HepG2 (cell line): ENCODE measurements around the gene GPR17. TPM values are rescaled to one million over a fixed set of nuclear protein-coding genes. Genes with fewer than 3 reads are reported as not detected.

Source experiments
- AGO2 ChIP-seq: fragments of 200-400 bp; formaldehyde crosslinking; optimal IDR thresholded peaks from 2 replicates; pipeline ENCODE3; 2017; ENCODE audit warnings: mild to moderate bottlenecking, low read depth, low read length, moderate library complexity
- CSRNP1 ChIP-seq: sonication (generic); formaldehyde crosslinking; IDR thresholded peaks from 2 replicates; pipeline ENCODE4 v1.8.1; 2023; ENCODE audit warnings: mild to moderate bottlenecking, missing genetic modification reagents
- E2F2 ChIP-seq: sonication (generic); formaldehyde crosslinking; IDR thresholded peaks from 2 replicates; pipeline ENCODE4 v1.4.0; 2020; ENCODE audit warnings: missing genetic modification reagents, borderline replicate concordance
- HIC2 ChIP-seq: sonication (generic); formaldehyde crosslinking; IDR thresholded peaks from 2 replicates; pipeline ENCODE4 v1.9.0; 2022; ENCODE audit warnings: low read depth, missing genetic modification reagents
- JDP2 ChIP-seq: sonication (generic); formaldehyde crosslinking; IDR thresholded peaks from 2 replicates; pipeline ENCODE4 v1.8.1; 2022; ENCODE audit warnings: missing genetic modification reagents, borderline replicate concordance
- JUNB ChIP-seq: sonication (generic); formaldehyde crosslinking; IDR thresholded peaks from 2 replicates; pipeline ENCODE4 v1.8.0; 2022; ENCODE audit warnings: missing genetic modification reagents, mild to moderate bottlenecking, borderline replicate concordance
- MEIS1 ChIP-seq: sonication (generic); formaldehyde crosslinking; IDR thresholded peaks from 2 replicates; pipeline ENCODE4 v1.9.0; 2021; ENCODE audit warnings: mild to moderate bottlenecking, missing genetic modification reagents, moderate library complexity, borderline replicate concordance
- ONECUT2 ChIP-seq: sonication (generic); formaldehyde crosslinking; IDR thresholded peaks from 2 replicates; pipeline ENCODE4 v1.4.0; 2020; ENCODE audit warnings: missing genetic modification reagents
- PAWR ChIP-seq: sonication (generic); formaldehyde crosslinking; IDR thresholded peaks from 2 replicates; pipeline ENCODE4 v1.4.0; 2020; ENCODE audit warnings: missing genetic modification reagents, mild to moderate bottlenecking, borderline replicate concordance
- PRDM10 ChIP-seq: sonication (generic); formaldehyde crosslinking; IDR thresholded peaks from 2 replicates; pipeline ENCODE4 v1.4.0; 2020; ENCODE audit warnings: low read depth, missing genetic modification reagents
- SP5 ChIP-seq: IDR thresholded peaks from 2 replicates; pipeline ENCODE4 v1.6.1; 2016; ENCODE audit warnings: low read depth, borderline replicate concordance
- U2AF1 ChIP-seq: fragments of 200-400 bp; formaldehyde crosslinking; optimal IDR thresholded peaks from 2 replicates; pipeline ENCODE3; 2017; ENCODE audit warnings: mild to moderate bottlenecking, low read depth, low read length
- ZFP1 ChIP-seq: IDR thresholded peaks from 2 replicates; pipeline ENCODE4 v1.6.1; 2016
- ZNF10 ChIP-seq: sonication (generic); formaldehyde crosslinking; IDR thresholded peaks from 2 replicates; pipeline ENCODE4 v1.4.0; 2020; ENCODE audit warnings: mild to moderate bottlenecking, low read depth, missing genetic modification reagents, borderline replicate concordance
- ZNF589 ChIP-seq: sonication (generic); formaldehyde crosslinking; conservative IDR thresholded peaks from 2 replicates; pipeline ENCODE4 v1.8.0; 2022; ENCODE audit warnings: mild to moderate bottlenecking, moderate library complexity, missing genetic modification reagents
- ZNF615 ChIP-seq: sonication (generic); formaldehyde crosslinking; IDR thresholded peaks from 2 replicates; pipeline ENCODE4 v1.5.0; 2020; ENCODE audit warnings: mild to moderate bottlenecking, missing genetic modification reagents, borderline replicate concordance
- ZNF616 ChIP-seq: sonication (generic); formaldehyde crosslinking; IDR thresholded peaks from 2 replicates; pipeline ENCODE4 v1.5.0; 2020; ENCODE audit warnings: low read depth, mild to moderate bottlenecking, missing genetic modification reagents
- ZNF639 ChIP-seq: conservative IDR thresholded peaks from 2 replicates; pipeline ENCODE4 v1.6.1; 2018; ENCODE audit warnings: missing genetic modification reagents
- ZNF839 ChIP-seq: sonication (generic); formaldehyde crosslinking; IDR thresholded peaks from 2 replicates; pipeline ENCODE4 v1.4.0; 2020; ENCODE audit warnings: missing genetic modification reagents, mild to moderate bottlenecking, borderline replicate concordance
- ZSCAN21 ChIP-seq: sonication (generic); formaldehyde crosslinking; IDR thresholded peaks from 2 replicates; pipeline ENCODE4 v1.8.0; 2022; ENCODE audit warnings: mild to moderate bottlenecking, missing genetic modification reagents, moderate library complexity, borderline replicate concordance
- polyA plus RNA-seq, 8 experiments: library from polyadenylated mRNA; depleted of rRNA in 3 of 8; stranded (reverse) in 7 of 8; unstranded in 1 of 8; fragments of >200 nt; fragmentation: Illumina TruSeq in 4 of 8; extraction: Trizol in 4 of 8; gene quantifications; 2 replicates each; pipeline versions ENCODE4 v1.2.1 to v1.2.3, GENCODE V29; 2011 to 2016; ENCODE audit warnings: low read depth in 4 of 8, missing spikeins in 1 of 8, mixed read lengths in 1 of 8; ENCODE audit not compliant: insufficient read depth in 1 of 8
- total RNA-seq, 5 experiments: library from RNA; depleted of rRNA; stranded (reverse); fragments of >200 nt; fragmentation: Illumina TruSeq; extraction: Trizol; gene quantifications; 2 replicates each; pipeline ENCODE4 v1.2.3, GENCODE V29; 2016; ENCODE audit warnings: low read depth in 1 of 5

GPR17 gene
- total and polyA plus RNA-seq, 2 of the 13 experiments (the other 11 are each of a cell fraction or from before 2014, with no cell fraction given), result not detected

- TF ChIP-seq E2F2 (CRISPR knock-in tag), result peak; percentile 79; the same call in 1 of the 2 replicates
- TF ChIP-seq ZNF616 (CRISPR knock-in tag), result no peak; the same call in 1 of the 2 replicates
- peak; percentile 93 for TF ChIP-seq ZSCAN21 (CRISPR knock-in tag)
- peak; percentile 20; the same call in 1 of the 2 replicates for TF ChIP-seq CSRNP1
- no peak for TF ChIP-seq HIC2
- TF ChIP-seq JDP2 (CRISPR knock-in tag), result no peak
- TF ChIP-seq PRDM10 (CRISPR knock-in tag), result no peak
- TF ChIP-seq SP5 (CRISPR knock-in tag), result no peak
- peak; percentile 44 for TF ChIP-seq AGO2
- TF ChIP-seq ONECUT2 (CRISPR knock-in tag), result no peak
- TF ChIP-seq ZNF615 (CRISPR knock-in tag), result no peak
- TF ChIP-seq JUNB, result no peak
- TF ChIP-seq MEIS1 (CRISPR knock-in tag), result 0 out of 2 replicates have a peak, but pooled peaks have one; percentile 40
- 0 out of 2 replicates have a peak, but pooled peaks have one; percentile 82 for TF ChIP-seq ZNF589
- TF ChIP-seq U2AF1, result no peak
- TF ChIP-seq ZNF10 (CRISPR knock-in tag), result no peak
- 0 out of 2 replicates have a peak, but pooled peaks have one; percentile 83 for TF ChIP-seq ZNF639 (CRISPR knock-in tag)
- TF ChIP-seq ZNF839 (CRISPR knock-in tag), result 0 out of 2 replicates have a peak, but pooled peaks have one; percentile 44
- TF ChIP-seq ZFP1 (CRISPR knock-in tag), result peak; percentile 65; the same call in 1 of the 2 replicates
- no peak for TF ChIP-seq PAWR (CRISPR knock-in tag)
Observed at GRCh38 chr2:127701193-127701650, 55.3 kb downstream of the GPR17 start, which contains the start of gene SFT2D3 (continued).
